HUES64 (cell line): ENCODE measurements around the gene HS3ST3B1.

ENCODE experiments used
- H3K27ac ChIP-seq: 2 replicates; pipeline ENCODE4 v1.7.0; 2013; ENCODE audit warnings: low read depth, low read length, inconsistent platforms
- H3K27me3 ChIP-seq: 2 replicates; pipeline ENCODE4 v1.6.1; 2013; ENCODE audit warnings: mild to moderate bottlenecking, low read length; ENCODE audit not compliant: insufficient read depth
- H3K36me3 ChIP-seq: 2 replicates; pipeline ENCODE4 v1.6.1; 2013; ENCODE audit warnings: mild to moderate bottlenecking, low read length; ENCODE audit not compliant: insufficient read depth
- H3K4me1 ChIP-seq: 2 replicates; pipeline ENCODE4 v1.6.1; 2013; ENCODE audit warnings: mild to moderate bottlenecking, low read length, moderate library complexity; ENCODE audit not compliant: insufficient read depth
- H3K4me3 ChIP-seq: 2 replicates; pipeline ENCODE4 v1.5.1; 2013; ENCODE audit warnings: mild to moderate bottlenecking, low read length, moderate library complexity
- H3K9ac ChIP-seq: 2 replicates; pipeline ENCODE4 v1.6.1; 2013; ENCODE audit warnings: mild to moderate bottlenecking, low read depth, low read length
- H3K9me3 ChIP-seq: 2 replicates; pipeline ENCODE4 v1.6.1; 2013; ENCODE audit warnings: low read depth, low read length; ENCODE audit not compliant: insufficient read depth
- WGBS: fragments of 150-250, 120-280 bp; methylation state at CpG from one replicate; pipeline ENCODE4 v1.1.7; 2013; ENCODE audit warnings: missing lambda C conversion rate; 5-methylcytosine and 5-hydroxymethylcytosine counted together

HS3ST3B1 gene

GRCh38 chr17:14311981-14312380, 11.1 kb downstream of the HS3ST3B1 start:
- no peak overlapping the region for H3K4me3 ChIP-seq
- no peaks in the 10 kb centered on the region for H3K36me3 ChIP-seq
- no peak overlapping the region for H3K9ac ChIP-seq
- no peaks in the 10 kb centered on the region for H3K27me3 ChIP-seq
- WGBS, result 92% methylated on average over 7 of the region's 7 CpGs
- no peaks in the 10 kb centered on the region for H3K9me3 ChIP-seq
- no peak overlapping the region for H3K27ac ChIP-seq
- H3K4me1 ChIP-seq, result peaks cover 53% of the 10 kb centered on the region

- Histone ChIP-seq H3K9me3 (no peaks in the 10 kb centered on the region), H3K27me3 (no peaks in the 10 kb centered on the region), H3K4me3 (no peak overlapping the region), H3K4me1 (peaks cover 52% of the 10 kb centered on the region), H3K9ac (no peak overlapping the region), H3K27ac (no peak overlapping the region), H3K36me3 (no peaks in the 10 kb centered on the region)
- 91% methylated on average over 3 of the region's 3 CpGs for WGBS
Measured at GRCh38 chr17:14312522-14312921, 11.6 kb downstream of the HS3ST3B1 start.

- peaks cover 39% of the 10 kb centered on the region for H3K4me1 ChIP-seq
- no peaks in the 10 kb centered on the region for H3K36me3 ChIP-seq
- H3K9me3 ChIP-seq, result no peaks in the 10 kb centered on the region
- no peak overlapping the region for H3K4me3 ChIP-seq
- no peak overlapping the region for H3K27ac ChIP-seq
- H3K9ac ChIP-seq, result no peak overlapping the region
- H3K27me3 ChIP-seq, result 0 out of 2 replicates have a peak, but pooled peaks cover 14% of the 10 kb centered on the region
- 61% methylated on average over 10 of the region's 10 CpGs for WGBS
Measured at GRCh38 chr17:14316126-14316832, 15.4 kb downstream of the HS3ST3B1 start.

- no peak overlapping the region for H3K4me3 ChIP-seq
- 13% methylated on average over 3 of the region's 3 CpGs for WGBS
- peaks cover 41% of the 10 kb centered on the region for H3K4me1 ChIP-seq
- H3K27ac ChIP-seq, result no peak overlapping the region
- no peaks in the 10 kb centered on the region for H3K36me3 ChIP-seq
- peaks cover 16% of the 10 kb centered on the region; the same call in 1 of the 2 replicates for H3K27me3 ChIP-seq
- H3K9ac ChIP-seq, result no peak overlapping the region
- no peaks in the 10 kb centered on the region for H3K9me3 ChIP-seq
Measured at GRCh38 chr17:14317383-14317782, 16.5 kb downstream of the HS3ST3B1 start.

GRCh38 chr17:14318109-14318917, 17.4 kb downstream of the HS3ST3B1 start:
- peaks cover 19% of the 10 kb centered on the region; the same call in 1 of the 2 replicates for H3K27me3 ChIP-seq
- no peaks in the 10 kb centered on the region for H3K9me3 ChIP-seq
- H3K4me1 ChIP-seq, result peaks cover 44% of the 10 kb centered on the region
- WGBS, result 68% methylated on average over 8 of the region's 12 CpGs
- no peak overlapping the region for H3K27ac ChIP-seq
- no peak overlapping the region for H3K4me3 ChIP-seq
- no peaks in the 10 kb centered on the region for H3K36me3 ChIP-seq
- no peak overlapping the region for H3K9ac ChIP-seq

- Histone ChIP-seq H3K4me1 (peaks cover 47% of the 10 kb centered on the region), H3K9me3 (no peaks in the 10 kb centered on the region), H3K4me3 (no peak overlapping the region), H3K27me3 (peaks cover 19% of the 10 kb centered on the region; the same call in 1 of the 2 replicates), H3K27ac (no peak overlapping the region), H3K9ac (no peak overlapping the region), H3K36me3 (no peaks in the 10 kb centered on the region)
- WGBS, result 83% methylated on average over 4 of the region's 4 CpGs
Measured at GRCh38 chr17:14318918-14319205, 18.0 kb downstream of the HS3ST3B1 start.

- WGBS, result 96% methylated on average over 4 of the region's 4 CpGs
- Histone ChIP-seq H3K36me3 (no peaks in the 10 kb centered on the region), H3K27me3 (peaks cover 24% of the 10 kb centered on the region; the same call in 1 of the 2 replicates), H3K4me1 (peaks cover 51% of the 10 kb centered on the region), H3K4me3 (no peak overlapping the region), H3K9me3 (no peaks in the 10 kb centered on the region), H3K9ac (no peak overlapping the region), H3K27ac (no peak overlapping the region)
Measured at GRCh38 chr17:14320098-14320497, 19.2 kb downstream of the HS3ST3B1 start.

GRCh38 chr17:14320734-14321475, 20.0 kb downstream of the HS3ST3B1 start:
- H3K4me1 ChIP-seq, result peaks cover 51% of the 10 kb centered on the region
- H3K27me3 ChIP-seq, result peaks cover 32% of the 10 kb centered on the region; the same call in 1 of the 2 replicates
- WGBS, result 86% methylated on average over 13 of the region's 13 CpGs
- no peak overlapping the region for H3K4me3 ChIP-seq
- H3K36me3 ChIP-seq, result no peaks in the 10 kb centered on the region
- no peak overlapping the region for H3K9ac ChIP-seq
- no peak overlapping the region for H3K27ac ChIP-seq
- no peaks in the 10 kb centered on the region for H3K9me3 ChIP-seq

- Histone ChIP-seq H3K4me1 (peaks cover 45% of the 10 kb centered on the region), H3K27ac (no peak overlapping the region), H3K4me3 (no peak overlapping the region), H3K36me3 (no peaks in the 10 kb centered on the region), H3K27me3 (peaks cover 32% of the 10 kb centered on the region; the same call in 1 of the 2 replicates), H3K9ac (no peak overlapping the region), H3K9me3 (no peaks in the 10 kb centered on the region)
- 82% methylated on average over 7 of the region's 7 CpGs for WGBS
Measured at GRCh38 chr17:14321476-14321949, 20.6 kb downstream of the HS3ST3B1 start.

- H3K4me1 ChIP-seq, result peaks cover 38% of the 10 kb centered on the region
- peaks cover 32% of the 10 kb centered on the region; the same call in 1 of the 2 replicates for H3K27me3 ChIP-seq
- H3K9ac ChIP-seq, result no peak overlapping the region
- no peaks in the 10 kb centered on the region for H3K9me3 ChIP-seq
- H3K27ac ChIP-seq, result no peak overlapping the region
- H3K4me3 ChIP-seq, result no peak overlapping the region
- WGBS, result 92% methylated on average over 7 of the region's 7 CpGs
- no peaks in the 10 kb centered on the region for H3K36me3 ChIP-seq
Measured at GRCh38 chr17:14321980-14322776, 21.3 kb downstream of the HS3ST3B1 start.
